ENCODE results near the gene TSSK2.

The TSSK2 gene

GRCh38 chr22:19106886-19107729 is 24.0 kb upstream of the TSSK2 start:
- DNase-seq (ENCODE audit: low read depth), result no peak

DNA sequence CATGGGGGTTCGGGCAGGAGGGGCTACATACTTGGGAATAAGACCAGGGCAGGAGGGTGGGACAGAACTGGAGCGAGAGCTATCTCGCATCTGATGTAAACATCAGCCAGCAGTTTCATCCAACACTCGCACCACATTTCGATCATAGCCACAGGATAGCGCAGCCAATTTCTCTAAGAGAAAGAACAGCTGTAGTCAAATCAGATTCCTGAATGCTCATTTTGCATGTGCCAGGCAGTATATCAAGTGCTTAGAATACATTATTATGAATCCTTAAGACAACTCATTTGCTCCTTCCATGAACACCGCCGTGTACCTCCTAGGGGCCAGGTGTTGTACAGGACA is 23.4 kb upstream of the TSSK2 start:
- no peak for DNase-seq (ENCODE audit: low read depth)

DNA sequence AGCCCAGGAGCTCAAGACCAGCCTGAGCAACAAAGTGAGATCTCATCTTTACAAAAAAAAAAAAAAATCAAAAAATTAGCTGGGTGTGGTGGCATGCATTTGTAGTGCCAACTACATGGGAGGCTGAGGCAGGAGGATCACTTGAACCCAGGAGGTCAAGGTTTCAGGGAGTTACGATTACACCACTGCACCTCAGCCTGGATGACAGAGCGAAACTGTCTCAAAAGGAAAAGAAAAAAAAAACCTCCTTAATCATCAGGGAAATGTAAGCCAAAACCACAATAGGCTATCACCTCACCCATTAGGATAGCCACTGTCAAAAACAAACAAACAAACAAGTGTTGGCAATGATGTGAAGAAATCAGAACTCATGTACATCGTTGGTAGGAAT is 22.3 kb upstream of the TSSK2 start:
- DNase-seq (ENCODE audit: low read depth), result no peak

DNA sequence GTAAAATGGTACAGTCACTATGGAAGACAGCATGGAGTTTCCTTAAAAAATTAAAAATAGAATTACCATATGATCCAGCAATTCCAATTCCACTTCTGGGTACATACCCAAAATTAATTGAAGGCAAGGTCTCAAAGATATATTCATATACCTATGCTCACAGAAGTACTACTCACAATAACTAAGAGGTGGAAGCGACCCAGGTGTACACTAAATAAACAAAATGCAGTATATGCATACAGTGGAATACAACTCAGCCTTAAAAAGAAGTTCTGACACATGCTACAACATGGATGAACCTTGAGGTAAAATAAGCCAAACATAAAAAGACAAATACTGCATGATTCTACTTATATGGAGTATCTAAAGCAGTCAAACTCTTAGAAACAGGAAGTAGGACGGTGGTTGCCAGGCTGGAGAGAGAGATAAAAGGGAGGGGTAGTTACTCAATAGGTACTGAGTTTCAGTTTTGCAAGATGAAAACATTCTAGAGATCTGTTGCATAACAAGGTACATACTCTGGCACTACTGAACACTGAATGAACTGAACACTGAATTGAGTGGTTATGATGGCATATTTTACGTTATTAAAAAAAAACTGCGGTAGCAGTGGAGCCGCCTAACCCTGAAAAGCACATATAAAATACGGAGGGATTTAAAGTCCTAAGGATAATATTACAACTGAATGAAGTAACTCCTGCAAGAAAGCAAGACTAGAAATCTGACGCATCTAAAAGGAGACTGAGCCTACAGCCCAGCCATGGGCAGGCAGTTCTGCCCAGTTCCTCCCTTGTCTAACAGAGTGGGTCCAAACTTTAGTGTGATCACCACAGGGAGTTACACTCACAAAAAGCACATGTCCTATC is 21.7 kb upstream of the TSSK2 start:
- DNase-seq (ENCODE audit: low read depth), result no peak

DNA sequence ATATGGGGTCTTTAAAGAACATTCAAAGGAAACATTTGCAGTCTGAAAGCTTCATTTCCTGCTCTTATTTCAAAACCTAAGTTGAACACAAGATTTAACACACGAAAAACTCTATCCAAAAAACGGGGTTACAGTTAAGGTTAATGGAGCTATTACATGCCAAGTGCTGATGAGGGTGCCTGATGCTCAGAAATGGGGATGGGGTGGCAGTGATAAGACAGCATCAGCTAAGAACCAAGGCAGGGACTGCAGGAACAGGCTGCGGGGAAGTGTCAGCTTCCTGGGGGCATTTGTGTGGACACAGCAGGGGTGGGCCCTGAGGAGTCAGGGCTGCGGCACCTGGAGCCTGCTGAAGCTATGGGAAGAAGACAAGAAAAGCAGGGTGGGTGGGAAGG is 21.0 kb upstream of the TSSK2 start:
- no peak for DNase-seq (ENCODE audit: low read depth)

- no peak for DNase-seq (ENCODE audit: low read depth)
Observed at GRCh38 chr22:19110646-19111045, 20.5 kb upstream of the TSSK2 start.

DNA sequence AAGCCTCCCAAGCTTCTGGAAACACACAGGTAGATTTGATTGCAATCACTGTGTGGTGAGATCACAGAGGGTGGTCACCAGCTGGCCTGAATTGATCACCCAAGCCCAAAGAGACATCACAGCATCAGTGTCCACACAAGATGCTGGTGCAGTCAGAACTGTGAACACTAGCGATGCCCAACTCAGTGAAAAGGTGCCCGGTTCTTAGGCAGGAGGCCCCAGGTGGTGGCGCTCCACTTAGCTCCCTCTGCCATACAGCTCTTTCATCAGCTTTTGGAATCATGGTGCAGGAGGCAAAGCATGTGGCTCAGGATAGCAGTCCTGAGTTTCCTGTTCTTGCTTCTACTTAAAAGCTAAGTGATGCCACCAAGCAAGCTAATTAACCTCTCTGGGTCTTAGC is 20.0 kb upstream of the TSSK2 start:
- no peak for DNase-seq (ENCODE audit: low read depth)

DNA sequence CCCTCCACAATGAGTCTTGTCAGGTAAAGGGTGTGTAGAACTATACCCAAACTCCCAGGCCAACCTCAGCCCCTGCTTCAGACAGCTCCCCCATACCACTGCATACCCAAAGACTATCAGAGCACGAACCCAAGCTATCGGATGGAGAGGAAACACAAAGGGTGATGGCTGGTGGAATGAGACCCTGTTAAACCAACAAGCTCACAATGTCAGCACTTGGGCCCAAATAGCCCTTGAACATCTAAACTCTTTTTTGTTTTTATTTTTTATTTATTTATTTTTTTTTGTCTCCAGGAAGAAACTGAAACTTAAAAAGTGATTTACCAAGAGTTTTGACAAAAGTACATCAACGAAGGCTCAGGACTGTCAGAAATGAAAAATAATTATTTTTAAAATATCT is 19.5 kb upstream of the TSSK2 start:
- DNase-seq (ENCODE audit: low read depth), result no peak

GRCh38 chr22:19113429-19113828 is 17.7 kb upstream of the TSSK2 start:
- DNase-seq (ENCODE audit: low read depth), result no peak

- no peak for DNase-seq (ENCODE audit: low read depth)
Observed at GRCh38 chr22:19114984-19115552, 16.0 kb upstream of the TSSK2 start.

GRCh38 chr22:19115628-19116027 is 15.5 kb upstream of the TSSK2 start:
- no peak for DNase-seq (ENCODE audit: low read depth)

GRCh38 chr22:19117111-19117512 is 14.0 kb upstream of the TSSK2 start:
- no peak for DNase-seq (ENCODE audit: low read depth)

GRCh38 chr22:19118329-19118880 is 12.7 kb upstream of the TSSK2 start:
- no peak for DNase-seq (ENCODE audit: low read depth)

DNA sequence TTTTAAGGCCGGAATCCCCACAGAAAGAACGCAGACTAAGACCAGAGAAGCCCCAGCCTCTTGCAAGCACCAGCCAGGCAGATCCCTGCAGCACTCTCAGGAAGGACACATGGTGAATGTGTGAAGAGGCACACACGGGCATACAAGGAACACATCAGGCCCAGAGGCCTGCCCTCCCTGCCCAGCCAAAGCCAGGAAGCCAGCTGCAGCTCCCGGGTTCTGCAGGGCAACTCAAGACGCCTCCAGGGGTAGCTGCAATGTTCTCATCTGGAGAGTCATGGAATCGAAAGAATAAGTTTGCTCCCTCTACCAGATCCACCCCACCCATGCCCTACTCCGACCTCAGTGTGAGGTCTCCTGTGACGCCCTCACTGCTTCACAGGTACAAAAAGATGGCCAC is 11.2 kb upstream of the TSSK2 start:
- no peak for DNase-seq (ENCODE audit: low read depth)

DNA sequence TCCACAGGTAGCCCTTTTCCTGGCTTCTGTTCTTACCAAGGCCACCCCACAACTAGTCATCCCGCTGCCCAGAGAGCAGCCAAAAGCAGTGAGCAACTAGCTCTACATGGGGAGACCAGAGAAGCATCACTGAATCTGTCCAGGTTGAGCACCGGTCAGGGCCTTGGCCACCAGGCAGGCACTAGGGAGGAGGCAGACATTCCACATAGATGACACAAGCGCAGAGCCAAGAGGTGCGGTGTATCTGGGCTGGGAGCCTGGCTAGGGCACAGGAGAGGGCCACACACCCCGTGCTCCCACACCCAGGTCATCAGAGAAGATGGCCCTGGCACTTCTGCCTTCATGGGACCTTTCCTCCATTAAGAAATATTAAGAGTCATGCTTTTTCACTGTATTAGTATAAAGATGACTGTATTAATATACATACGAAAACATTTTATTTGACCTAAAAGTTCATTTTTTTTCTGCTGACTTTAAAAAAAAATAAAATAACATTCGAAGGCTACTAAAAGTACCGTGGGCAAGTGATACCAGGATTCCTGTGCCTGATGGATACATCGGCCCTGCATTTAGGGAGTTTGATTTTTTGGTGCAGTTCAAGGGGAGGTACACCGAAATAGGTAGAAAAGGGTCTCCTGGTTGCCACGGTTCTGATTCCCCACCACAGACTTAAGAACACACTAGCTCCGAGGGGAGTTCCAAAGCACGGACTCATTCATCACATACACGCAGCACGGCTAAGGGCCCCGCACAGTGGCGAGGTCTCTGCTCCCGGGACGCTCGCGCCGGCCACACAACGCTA is 10.1 kb upstream of the TSSK2 start:
- no peak for DNase-seq (ENCODE audit: low read depth)

DNA sequence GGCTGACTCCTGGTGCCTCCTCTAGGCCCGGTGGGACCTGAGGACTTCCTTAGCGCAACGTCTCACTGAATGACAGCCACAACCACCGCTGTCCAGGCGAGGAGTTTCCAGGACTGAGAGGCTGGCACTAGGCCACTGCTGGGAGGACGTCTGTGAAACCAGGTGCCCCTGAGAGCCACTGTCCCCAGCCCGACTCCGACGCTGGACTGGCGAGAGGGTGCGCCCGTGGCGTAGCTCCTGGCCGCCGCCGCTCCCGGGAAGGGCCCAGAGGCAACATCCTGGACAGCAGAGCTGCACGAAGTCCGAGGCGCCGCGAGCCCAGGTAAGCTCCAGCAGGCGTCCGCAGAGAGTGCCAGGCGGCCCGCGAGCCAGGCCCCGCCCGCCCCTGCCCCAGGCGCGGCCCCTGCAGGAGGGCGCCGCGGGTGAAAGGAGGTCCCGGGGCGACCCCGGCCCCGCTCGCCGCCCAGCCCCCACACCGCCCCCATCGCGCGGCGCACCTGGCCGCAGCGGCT is 9.4 kb upstream of the TSSK2 start:
- DNase-seq (ENCODE audit: low read depth), result peak; percentile 19

DNA sequence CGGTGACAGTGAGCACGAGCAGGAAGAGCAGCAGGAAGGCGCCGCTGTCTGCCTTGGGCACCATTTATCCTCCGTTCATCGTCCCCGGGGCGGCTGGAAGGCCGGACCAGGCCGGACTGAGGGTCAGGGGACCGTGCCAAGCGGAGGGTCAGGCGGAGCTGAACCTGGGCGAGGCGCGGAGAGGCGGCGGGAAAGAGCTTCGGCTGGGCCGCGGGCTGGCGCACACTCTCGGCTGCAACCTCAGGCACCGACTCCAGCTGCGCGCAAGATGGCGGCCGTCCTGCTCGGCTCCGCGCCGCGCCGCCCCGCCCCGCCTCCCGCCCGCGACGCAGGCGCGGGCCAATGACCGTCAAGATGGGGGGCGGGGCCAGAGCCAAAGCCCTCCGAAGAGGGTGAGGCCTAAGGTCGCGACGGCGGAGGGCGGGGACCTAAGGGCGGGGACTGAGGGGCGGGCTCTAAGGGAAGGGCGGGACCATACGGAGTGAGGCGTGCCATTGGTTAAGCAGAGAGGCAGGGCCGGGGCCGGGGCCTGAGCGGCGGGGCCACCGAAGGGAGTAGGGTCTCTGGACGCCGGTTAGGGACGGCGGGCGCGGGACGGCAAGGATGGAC is 8.9 kb upstream of the TSSK2 start, which contains the start of gene DGCR2:
Gene DGCR2, minus strand, starts transcription at position 270 of the 609 bp plus-strand sequence. Its CDS starts 206 bp downstream, at position 64.
- DNase-seq (ENCODE audit: low read depth), result peak; percentile 93

GRCh38 chr22:19122752-19123492 is 8.2 kb upstream of the TSSK2 start:
- DNase-seq (ENCODE audit: low read depth), result no peak

GRCh38 chr22:19123936-19124335 is 7.2 kb upstream of the TSSK2 start:
- no peak for DNase-seq (ENCODE audit: low read depth)

GRCh38 chr22:19124377-19124776 is 6.7 kb upstream of the TSSK2 start:
- no peak for DNase-seq (ENCODE audit: low read depth)

All from stimulated activated CD8-positive, alpha-beta memory T cell treated with anti-CD3 and anti-CD28 coated beads, Interleukin-12 subunit alpha, Interleukin-12 subunit beta, amount 100 ng/mL, for 4 hours (primary cell).